IMR-90 (cell line): ENCODE results near the gene ISG20L2. TPM values are rescaled to one million over a fixed set of nuclear protein-coding genes. Genes with fewer than 3 reads are reported as not detected.
A peak's percentile ranks its signal among the peaks of the same experiment; 100 is the strongest.

ENCODE experiments used
- ATAC-seq: fragments of 200-7000 bp; cut with Tn5 transposase; 2 replicates; pipeline ENCODE4 v1.9.1; 2020; ENCODE audit warnings: low read depth, mild to moderate bottlenecking, moderate library complexity
- BruUV-seq: library from RNA; stranded (reverse); fragments of 400-500 nt; replicated peaks from 2 replicates; lab custom pipeline; 2021; lab: Mats Ljungman, UMichigan
- CTCF ChIA-PET: fragments of 300-600 bp; formaldehyde crosslinking; extraction: SDS; loops from one replicate; lab custom pipeline; 2021; ENCODE audit warnings: antibody characterized with exemption; lab: Yijun Ruan, JAX
- POLR2A ChIA-PET: fragments of 300-600 bp; sonication (Branson Sonifier 250); formaldehyde crosslinking; loops from one replicate; lab custom pipeline; 2022; ENCODE audit warnings: antibody characterized with exemption; ENCODE audit not compliant: unreplicated experiment; lab: Charles Lee
- DNase-seq: peaks from one replicate; pipeline ENCODE4 v3.0.0; 2013
- H2AFZ ChIP-seq: replicated peaks from 2 replicates; pipeline ENCODE3; 2013; ENCODE audit warnings: low read length, mild to moderate bottlenecking; ENCODE audit not compliant: poor library complexity
- H2AK5ac ChIP-seq: 2 replicates; pipeline ENCODE4 v1.6.1; 2013; ENCODE audit warnings: low read depth, low read length, inconsistent platforms
- H2AK9ac ChIP-seq: replicated peaks from 2 replicates; pipeline ENCODE3; 2013; ENCODE audit warnings: mild to moderate bottlenecking, low read depth, low read length, moderate library complexity; ENCODE audit not compliant: poor library complexity
- H2BK120ac ChIP-seq: 2 replicates; pipeline ENCODE4 v1.6.1; 2013; ENCODE audit warnings: low read depth, low read length, inconsistent platforms
- H2BK15ac ChIP-seq: 3 replicates; pipeline ENCODE4 v1.6.1; 2013; ENCODE audit warnings: low read depth, low read length, inconsistent platforms
- H2BK20ac ChIP-seq: 2 replicates; pipeline ENCODE4 v1.6.1; 2013; ENCODE audit warnings: low read depth, mild to moderate bottlenecking, inconsistent platforms, low read length, moderate library complexity
- H2BK5ac ChIP-seq: 2 replicates; pipeline ENCODE4 v1.6.1; 2013; ENCODE audit warnings: mild to moderate bottlenecking, low read depth, low read length, inconsistent platforms; ENCODE audit not compliant: poor library complexity, severe bottlenecking
- H3K14ac ChIP-seq: replicated peaks from 2 replicates; pipeline ENCODE4 v1.6.1; 2013; ENCODE audit warnings: low read depth, low read length, inconsistent platforms
- H3K18ac ChIP-seq: 2 replicates; pipeline ENCODE4 v1.6.1; 2013; ENCODE audit warnings: low read depth, low read length, control low read depth
- H3K23ac ChIP-seq: 2 replicates; pipeline ENCODE4 v1.6.1; 2013; ENCODE audit warnings: low read depth, low read length, inconsistent platforms
- H3K27ac ChIP-seq: 2 replicates; pipeline ENCODE4 v1.5.1; 2013; ENCODE audit warnings: mild to moderate bottlenecking, control low read depth, low read length; ENCODE audit not compliant: insufficient read depth
- H3K27me3 ChIP-seq: 2 replicates; pipeline ENCODE4 v1.6.1; 2013; ENCODE audit warnings: low read length; ENCODE audit not compliant: control insufficient read depth, insufficient read depth
- H3K36me3 ChIP-seq: 2 replicates; pipeline ENCODE4 v1.6.1; 2013; ENCODE audit warnings: low read length, mixed read lengths; ENCODE audit not compliant: control insufficient read depth, insufficient read depth
- H3K4ac ChIP-seq: 2 replicates; pipeline ENCODE4 v1.6.1; 2013; ENCODE audit warnings: low read depth, low read length, inconsistent platforms
- H3K4me1 ChIP-seq: 2 replicates; pipeline ENCODE4 v1.6.1; 2013; ENCODE audit warnings: low read length, mixed read lengths; ENCODE audit not compliant: control insufficient read depth, insufficient read depth
- H3K4me2 ChIP-seq: 2 replicates; pipeline ENCODE4 v1.6.1; 2013; ENCODE audit warnings: low read depth, mild to moderate bottlenecking, control low read depth, low read length, moderate library complexity
- H3K4me3 ChIP-seq: 2 replicates; pipeline ENCODE4 v1.5.1; 2013; ENCODE audit warnings: low read depth, mild to moderate bottlenecking, control low read depth, low read length, moderate library complexity; ENCODE audit not compliant: insufficient read depth
- H3K56ac ChIP-seq: 2 replicates; pipeline ENCODE4 v1.6.1; 2013; ENCODE audit warnings: low read length, inconsistent platforms; ENCODE audit not compliant: insufficient read depth; ENCODE audit errors: extremely low read depth
- H3K79me1 ChIP-seq, 2 experiments: 2 replicates each; pipeline ENCODE4 v1.6.1; 2013; ENCODE audit warnings: low read length in 2 of 2, inconsistent platforms in 1 of 2, low read depth in 1 of 2
- H3K9ac ChIP-seq: 2 replicates; pipeline ENCODE4 v1.6.1; 2013; ENCODE audit warnings: low read depth, low read length, control low read depth
- H3K9me1 ChIP-seq: 2 replicates; pipeline ENCODE4 v1.6.1; 2013; ENCODE audit warnings: low read length, inconsistent platforms; ENCODE audit not compliant: insufficient read depth
- H3K9me3 ChIP-seq: 2 replicates; pipeline ENCODE4 v1.6.1; 2013; ENCODE audit warnings: low read length; ENCODE audit not compliant: control insufficient read depth, insufficient read depth
- H4K20me1 ChIP-seq: 2 replicates; pipeline ENCODE4 v1.6.1; 2013; ENCODE audit warnings: low read length, inconsistent platforms; ENCODE audit not compliant: insufficient read depth
- H4K5ac ChIP-seq: 2 replicates; pipeline ENCODE4 v1.6.1; 2013; ENCODE audit warnings: mild to moderate bottlenecking, low read depth, low read length, control low read depth
- H4K8ac ChIP-seq, 2 experiments: 2 replicates each; pipeline ENCODE4 v1.6.1; 2013; ENCODE audit warnings: low read depth in 2 of 2, low read length in 2 of 2, control low read depth in 1 of 2, inconsistent platforms in 1 of 2
- H4K91ac ChIP-seq: 2 replicates; pipeline ENCODE4 v1.6.1; 2013; ENCODE audit warnings: low read depth, low read length, inconsistent platforms; ENCODE audit not compliant: insufficient read depth
- MAZ ChIP-seq: IDR thresholded peaks from 2 replicates; pipeline ENCODE4 v1.6.1; 2012; ENCODE audit warnings: low read depth, mild to moderate bottlenecking, low read length, improper control_type of control experiment, moderate library complexity, borderline replicate concordance
- MXI1 ChIP-seq: IDR thresholded peaks from 2 replicates; pipeline ENCODE4 v1.6.1; 2012; ENCODE audit warnings: low read depth, mild to moderate bottlenecking, low read length, moderate library complexity, borderline replicate concordance
- SMC3 ChIP-seq: fragments of 150-350 bp; IDR thresholded peaks from 2 replicates; pipeline ENCODE4 v1.6.1; 2016; ENCODE audit warnings: low read depth, mild to moderate bottlenecking, antibody characterized with exemption, low read length, moderate library complexity
- WGBS, 2 experiments: methylation state at CpG; one replicate each; pipeline versions ENCODE4 v1.1.5 to v1.1.7; 2013; ENCODE audit warnings: missing lambda C conversion rate in 2 of 2; ENCODE audit not compliant: insufficient read length in 1 of 2; ENCODE audit errors: extremely low coverage in 2 of 2; 5-methylcytosine and 5-hydroxymethylcytosine counted together
- dilution Hi-C: fragments of 300-500 bp; cut with HindIII; formaldehyde crosslinking; loops from one replicate; pipeline ENCODE4 v1.14.3; 2018; ENCODE audit warnings: low sequenced_read_pairs; ENCODE audit not compliant: unreplicated experiment
- in situ Hi-C: fragments of 300-500 bp; cut with MboI; formaldehyde crosslinking; loops from 3 replicates; pipeline ENCODE4 v1.14.3; 2019; ENCODE audit warnings: low sequenced_read_pairs, inconsistent platforms, mixed read lengths
- intact Hi-C: fragments of 100-400 bp; cut with micrococcal nuclease; formaldehyde crosslinking; loops from 2 replicates; pipeline ENCODE4 v1.10.0; 2022
- polyA plus RNA-seq, 3 experiments: library from polyadenylated mRNA; depleted of rRNA; stranded (reverse); fragments of >200 nt; gene quantifications; 2 replicates each; pipeline ENCODE4 v1.2.3, GENCODE V29; 2012; ENCODE audit warnings: low replicate concordance in 1 of 3
- total RNA-seq: library from RNA; depleted of rRNA; stranded (reverse); fragments of >200 nt; gene quantifications from 2 replicates; pipeline ENCODE4 v1.2.3, GENCODE V29; 2012
- TF ChIP-seq, protein P1 (sequence below): fragments of 150-350 bp; IDR thresholded peaks from 2 replicates; pipeline ENCODE4 v1.6.1; 2016; ENCODE audit warnings: low read depth, mild to moderate bottlenecking, low read length, moderate library complexity, borderline replicate concordance

ISG20L2 gene
- total and polyA plus RNA-seq, 2 of the 4 experiments (the other 2 are of a cell fraction) = 17.0 to 27.3 TPM

DNA sequence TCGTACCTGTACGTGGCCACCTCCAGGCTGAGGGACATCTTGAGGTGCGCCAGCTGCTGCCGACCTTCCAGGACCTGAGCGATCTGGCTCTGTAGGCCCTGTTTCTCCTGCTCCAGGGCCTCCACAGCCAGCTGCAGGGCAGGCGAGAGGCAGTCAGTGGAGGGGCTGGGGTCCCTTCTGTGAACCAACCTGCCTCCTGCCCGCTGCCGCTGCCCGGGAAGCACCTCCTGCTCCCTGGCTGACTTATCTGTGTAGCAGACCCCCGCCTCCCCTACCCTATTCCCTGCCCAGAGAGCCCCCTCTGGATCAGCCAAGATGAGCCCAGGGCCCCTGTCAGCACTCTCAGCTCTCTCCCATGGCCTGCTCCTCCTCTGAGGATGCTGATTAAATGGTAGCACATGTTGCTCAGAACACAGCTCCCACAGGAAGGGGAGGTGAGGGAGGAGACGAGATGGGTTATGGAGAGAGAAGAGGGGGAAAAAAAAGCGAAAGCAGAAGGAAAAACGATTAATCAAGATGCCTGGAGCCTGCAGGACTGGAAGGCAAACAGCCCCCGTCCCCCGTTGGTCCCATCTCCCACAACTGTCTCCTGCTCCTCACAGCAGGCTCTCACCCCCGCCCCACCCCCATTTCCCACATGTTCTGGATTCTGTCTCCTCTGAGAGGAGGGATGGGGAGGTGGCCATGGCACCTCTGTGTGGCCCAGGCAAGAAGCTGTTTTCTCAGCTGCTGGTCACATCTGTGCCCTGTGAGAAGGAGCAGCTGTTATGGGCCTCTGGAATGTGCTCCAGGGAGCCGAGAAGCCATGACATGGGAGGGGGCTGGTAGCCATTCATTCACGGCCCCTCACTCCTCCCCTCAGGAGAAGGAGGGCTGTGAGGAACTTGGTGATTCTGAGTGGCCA, 53.1 kb downstream of the ISG20L2 start:
- Histone ChIP-seq H4K20me1 (peaks cover 28% of the 10 kb centered on the region), H2AK9ac (peak overlapping the region; percentile 95), H3K9me1 (peaks cover 18% of the 10 kb centered on the region), H2AFZ (peak overlapping the region; percentile 71), H2BK120ac (peak overlapping the region; percentile 66), H3K4me2 (peak overlapping the region; percentile 77), H3K27me3 (peaks cover 6% of the 10 kb centered on the region), H3K14ac (peak overlapping the region; percentile 75), H3K9me3 (no peaks in the 10 kb centered on the region), H3K18ac (peak overlapping the region; percentile 8), H2AK5ac (peak overlapping the region; percentile 96), H3K4ac (peak overlapping the region; percentile 74), H3K9ac (peak overlapping the region; percentile 54), H3K4me3 (peak overlapping the region; percentile 48), H3K36me3 (peaks cover 16% of the 10 kb centered on the region), H2BK20ac (peak overlapping the region; percentile 17; the same call in 1 of the 2 replicates), H4K91ac (peak overlapping the region; percentile 48), H3K23ac (peak overlapping the region; percentile 82), H3K79me1 (peaks cover 15 to 53% of the 10 kb centered on the region in 2 experiments; a peak in 3 of 4 replicates), H3K27ac (peak overlapping the region; percentile 77), H3K56ac (no peak overlapping the region), H3K4me1 (peaks cover 31% of the 10 kb centered on the region), H4K8ac (peak overlapping the region; percentile 65 to 66; a peak in 3 of 4 replicates), H2BK15ac (peak overlapping the region; percentile 38; the same call in 2 of the 3 replicates), H4K5ac (peak overlapping the region; percentile 31), H2BK5ac (peak overlapping the region; percentile 27)
- dilution Hi-C loops (no loop called here), in situ Hi-C loops (no loop called here), intact Hi-C loops (no loop called here)
- peak; percentile 54; the same call in 1 of the 2 replicates for TF ChIP-seq MXI1
- TF ChIP-seq, protein P1, sequence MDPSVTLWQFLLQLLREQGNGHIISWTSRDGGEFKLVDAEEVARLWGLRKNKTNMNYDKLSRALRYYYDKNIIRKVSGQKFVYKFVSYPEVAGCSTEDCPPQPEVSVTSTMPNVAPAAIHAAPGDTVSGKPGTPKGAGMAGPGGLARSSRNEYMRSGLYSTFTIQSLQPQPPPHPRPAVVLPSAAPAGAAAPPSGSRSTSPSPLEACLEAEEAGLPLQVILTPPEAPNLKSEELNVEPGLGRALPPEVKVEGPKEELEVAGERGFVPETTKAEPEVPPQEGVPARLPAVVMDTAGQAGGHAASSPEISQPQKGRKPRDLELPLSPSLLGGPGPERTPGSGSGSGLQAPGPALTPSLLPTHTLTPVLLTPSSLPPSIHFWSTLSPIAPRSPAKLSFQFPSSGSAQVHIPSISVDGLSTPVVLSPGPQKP = no peak
- TF ChIP-seq SMC3 = no peak
- TF ChIP-seq MAZ = peak; percentile 44; the same call in 1 of the 2 replicates
- POLR2A ChIA-PET = interaction anchor here (3.0 to 3.3 kb wide), 2 partner anchors 10 to 14 kb away, joined by 22 to 29 read pairs; no protein-coding TSS in a partner anchor
- DNase-seq = peak; percentile 50
- no TSS peak for BruUV-seq
- WGBS, 2 experiments = 58% methylated on average over 3 of the region's 18 CpGs; no CpG with 5 or more reads in 1 of the 2 experiments
- CTCF ChIA-PET = interaction anchor here (1.2 to 3.8 kb wide), 4 partner anchors 14 to 51 kb away, joined by 3 to 25 read pairs (median 12); no protein-coding TSS in a partner anchor
- ATAC-seq = peak; percentile 36
